Middle frontal gyrus (tissue), 1 donor: ENCODE results near the gene VPS25.
"Not testable (repeated sequence)": the region's sequence is repeated elsewhere in the genome, so short reads cannot be mapped to it uniquely, and the experiment has no call there.

ENCODE experiments used
- DNase-seq: peaks from one replicate; pipeline ENCODE4 v3.0.0-alpha.2; 2015; ENCODE audit warnings: low spot score; ENCODE audit errors: extremely low spot score

Gene VPS25

DNA sequence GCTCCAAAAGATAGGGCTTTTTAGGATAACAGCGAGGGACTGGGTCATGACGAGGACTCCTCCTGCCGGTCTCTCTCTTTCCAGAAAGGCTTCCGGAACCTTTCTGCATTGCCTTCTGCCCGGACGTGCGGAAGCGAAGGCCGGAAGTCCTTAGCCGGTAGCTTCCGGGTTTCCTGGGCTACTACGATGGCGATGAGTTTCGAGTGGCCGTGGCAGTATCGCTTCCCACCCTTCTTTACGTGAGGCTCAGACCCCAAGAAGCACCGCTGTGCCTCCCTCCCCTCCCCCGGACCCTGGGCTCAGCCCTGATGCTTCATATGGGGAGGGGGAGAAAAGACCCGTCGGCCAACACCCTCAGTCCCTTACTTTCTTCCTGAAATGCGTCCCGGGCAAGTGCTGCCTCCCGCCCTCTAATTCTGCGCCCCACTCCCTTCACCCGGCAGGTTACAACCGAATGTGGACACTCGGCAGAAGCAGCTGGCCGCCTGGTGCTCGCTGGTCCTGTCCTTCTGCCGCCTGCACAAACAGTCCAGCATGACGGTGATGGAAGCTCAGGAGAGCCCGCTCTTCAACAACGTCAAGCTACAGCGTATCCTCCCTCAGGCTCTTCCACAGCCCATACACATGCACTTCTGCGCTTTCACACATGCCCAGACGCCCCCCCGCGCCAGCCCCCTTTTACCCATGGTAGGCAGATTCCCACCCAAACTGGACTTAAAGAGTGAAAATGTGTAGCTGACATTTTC lies at the start of gene VPS25:
Gene VPS25 (plus strand): TSS at position 160 of the 746 bp plus-strand sequence. CDS start 27 bp downstream, at position 187.
- DNase-seq = peak; percentile 70

GRCh38 chr17:42723636-42724035 lies 49.6 kb upstream of the VPS25 start:
- DNase-seq = no peak

- no peak for DNase-seq
Measured at GRCh38 chr17:42725143-42725542, 48.1 kb upstream of the VPS25 start.

DNA sequence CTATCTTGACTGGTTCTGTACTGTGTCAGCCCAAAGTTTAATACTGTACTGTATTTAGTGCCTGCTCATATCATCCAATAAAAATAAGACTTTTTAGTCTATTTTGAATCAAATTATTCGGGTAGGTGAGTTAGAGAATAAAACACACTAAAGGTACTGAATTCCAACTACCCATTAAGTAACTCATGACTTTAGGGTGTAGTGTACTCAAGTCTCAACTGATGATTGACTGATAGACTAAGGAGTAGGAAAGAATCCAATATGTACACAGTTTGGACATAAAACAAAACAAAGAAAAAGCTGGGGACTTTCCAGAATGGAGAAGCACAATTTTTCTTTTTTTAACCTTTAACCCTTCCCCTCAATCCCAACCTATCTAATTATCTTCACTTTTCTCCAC lies 32.5 kb upstream of the VPS25 start:
- no peak for DNase-seq

- DNase-seq = not testable (repeated sequence)
Measured at GRCh38 chr17:42742916-42743315, 30.3 kb upstream of the VPS25 start.

- no peak for DNase-seq
Measured at GRCh38 chr17:42743595-42744282, 29.5 kb upstream of the VPS25 start.

- DNase-seq = no peak
Measured at GRCh38 chr17:42744283-42744805, 28.9 kb upstream of the VPS25 start.

DNA sequence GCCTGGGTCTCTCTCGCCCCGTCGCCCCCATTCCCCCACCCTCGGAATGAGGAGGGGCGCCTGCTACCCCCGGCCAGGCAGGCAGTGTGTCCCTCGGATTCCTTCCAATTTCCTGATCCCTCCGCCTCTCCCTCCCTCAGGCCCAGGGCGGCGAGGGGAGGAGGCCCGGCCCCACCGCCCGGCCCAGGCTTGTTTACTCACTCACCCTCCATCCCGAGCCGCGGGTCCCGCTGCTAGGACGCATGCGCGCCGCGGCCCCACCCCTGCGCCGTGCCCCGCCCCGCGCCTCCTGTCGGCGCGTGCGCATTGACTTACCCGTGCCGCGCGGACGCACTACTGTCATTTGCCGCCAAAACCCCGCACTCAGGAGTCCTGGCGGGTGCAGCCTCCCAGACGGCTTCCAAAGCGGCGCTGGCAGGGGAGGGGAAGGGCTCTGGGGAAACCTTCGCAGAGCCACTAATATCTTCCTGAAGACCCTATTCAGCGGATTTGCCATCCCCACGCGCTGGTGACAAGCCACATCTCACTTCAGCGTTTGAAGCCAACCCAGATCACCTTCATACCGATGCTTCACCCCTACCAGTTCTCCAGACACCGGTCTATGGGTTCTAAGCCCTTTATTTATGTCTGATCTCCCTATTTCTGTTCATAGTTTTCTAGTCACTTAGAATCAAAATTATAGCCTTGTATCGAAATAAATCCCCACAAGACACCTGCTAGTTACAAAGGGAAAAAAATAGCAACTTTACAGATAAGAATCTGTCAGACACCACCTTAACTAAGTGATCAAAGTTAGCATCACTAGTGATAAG lies 28.2 kb upstream of the VPS25 start, which contains the start of gene EZH1:
Gene EZH1 (minus strand): TSS at position 235 of the 812 bp plus-strand sequence. CDS start 16,099 bp downstream, outside the sequence.
- peak; percentile 91 for DNase-seq

- no peak for DNase-seq
Measured at GRCh38 chr17:42748202-42748907, 24.9 kb upstream of the VPS25 start.

- DNase-seq = no peak
Measured at GRCh38 chr17:42748908-42749798, 24.1 kb upstream of the VPS25 start.

DNA sequence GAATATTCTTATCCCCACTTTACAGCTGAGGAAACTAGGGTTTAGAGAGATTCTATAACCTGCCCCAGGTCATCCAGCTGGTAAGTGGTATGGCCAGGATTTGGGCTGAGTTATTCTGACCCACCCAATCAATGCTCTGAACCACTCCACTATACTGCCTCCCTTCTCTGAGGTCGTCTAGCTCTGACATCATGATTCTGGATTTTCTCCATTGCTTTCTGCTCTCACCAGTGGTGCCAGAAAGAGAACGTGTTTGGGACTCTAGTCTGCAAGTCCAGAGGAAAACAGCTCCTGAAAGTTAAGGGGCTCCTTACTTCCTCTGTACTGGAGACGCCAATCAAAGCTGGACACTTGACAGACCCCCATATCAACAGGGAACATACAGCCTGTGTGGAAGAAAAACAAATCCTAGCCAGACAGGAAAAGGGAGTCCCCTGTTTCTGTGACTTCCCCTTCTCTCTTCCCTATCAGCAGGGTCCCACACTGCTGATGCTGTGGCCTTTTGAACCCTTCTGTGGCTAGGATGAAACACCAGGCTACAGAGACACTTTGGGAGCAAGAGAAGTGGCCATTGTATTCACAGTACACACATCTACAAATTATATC lies 22.4 kb upstream of the VPS25 start:
- DNase-seq = no peak

DNA sequence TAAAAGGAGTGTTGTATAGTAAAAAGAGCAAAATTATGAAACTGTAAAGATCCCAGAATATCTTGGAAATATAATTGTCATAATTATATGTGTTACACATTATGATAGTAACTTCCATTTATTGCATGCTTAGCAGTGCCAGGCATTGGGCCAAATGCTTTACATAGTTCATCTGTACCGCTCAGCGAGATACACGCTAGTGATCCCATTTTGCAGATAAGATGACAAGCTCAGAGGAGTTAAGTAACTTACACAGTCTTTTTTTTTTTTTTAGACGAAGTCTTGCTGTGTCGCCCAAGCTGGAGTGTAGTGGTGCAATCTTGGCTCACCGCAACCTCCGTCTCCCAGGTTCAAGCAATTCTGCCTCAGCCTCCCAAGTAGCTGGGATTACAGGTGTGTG lies 21.6 kb upstream of the VPS25 start:
- no peak for DNase-seq

- DNase-seq = no peak
Measured at GRCh38 chr17:42754782-42755181, 18.5 kb upstream of the VPS25 start.

DNA sequence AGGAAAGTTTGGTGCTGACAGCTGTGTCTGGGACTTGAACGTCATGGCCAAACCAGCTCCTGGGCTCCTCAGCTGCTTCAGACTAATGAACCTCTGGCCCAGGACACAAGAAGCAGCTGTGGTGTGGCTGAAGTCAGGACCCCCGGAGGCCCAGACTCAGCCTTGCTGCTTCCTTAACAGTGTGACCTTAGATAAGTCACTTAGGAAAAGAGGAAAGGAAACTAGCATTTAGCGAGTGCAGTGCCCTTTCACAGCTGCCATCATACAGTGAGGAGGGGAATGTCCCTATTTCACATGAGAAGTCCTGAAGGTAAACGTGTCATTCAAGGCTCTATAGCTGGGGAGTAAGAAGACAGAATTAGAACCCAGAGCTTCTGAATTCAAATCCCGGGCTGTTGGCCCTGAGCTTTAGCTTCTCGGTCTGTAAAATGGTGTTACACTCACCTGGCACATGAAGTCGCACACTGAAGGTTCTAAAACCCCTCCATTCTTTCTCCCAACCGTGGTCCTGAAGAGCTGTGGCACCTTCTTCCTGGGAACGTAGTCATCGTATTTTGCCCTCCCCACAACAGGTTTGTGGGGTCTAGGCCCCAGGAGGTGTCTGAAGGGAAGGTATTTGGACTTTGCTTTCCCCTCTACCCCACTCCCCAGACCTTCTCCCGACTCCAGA lies 13.1 kb upstream of the VPS25 start:
- no peak for DNase-seq

DNA sequence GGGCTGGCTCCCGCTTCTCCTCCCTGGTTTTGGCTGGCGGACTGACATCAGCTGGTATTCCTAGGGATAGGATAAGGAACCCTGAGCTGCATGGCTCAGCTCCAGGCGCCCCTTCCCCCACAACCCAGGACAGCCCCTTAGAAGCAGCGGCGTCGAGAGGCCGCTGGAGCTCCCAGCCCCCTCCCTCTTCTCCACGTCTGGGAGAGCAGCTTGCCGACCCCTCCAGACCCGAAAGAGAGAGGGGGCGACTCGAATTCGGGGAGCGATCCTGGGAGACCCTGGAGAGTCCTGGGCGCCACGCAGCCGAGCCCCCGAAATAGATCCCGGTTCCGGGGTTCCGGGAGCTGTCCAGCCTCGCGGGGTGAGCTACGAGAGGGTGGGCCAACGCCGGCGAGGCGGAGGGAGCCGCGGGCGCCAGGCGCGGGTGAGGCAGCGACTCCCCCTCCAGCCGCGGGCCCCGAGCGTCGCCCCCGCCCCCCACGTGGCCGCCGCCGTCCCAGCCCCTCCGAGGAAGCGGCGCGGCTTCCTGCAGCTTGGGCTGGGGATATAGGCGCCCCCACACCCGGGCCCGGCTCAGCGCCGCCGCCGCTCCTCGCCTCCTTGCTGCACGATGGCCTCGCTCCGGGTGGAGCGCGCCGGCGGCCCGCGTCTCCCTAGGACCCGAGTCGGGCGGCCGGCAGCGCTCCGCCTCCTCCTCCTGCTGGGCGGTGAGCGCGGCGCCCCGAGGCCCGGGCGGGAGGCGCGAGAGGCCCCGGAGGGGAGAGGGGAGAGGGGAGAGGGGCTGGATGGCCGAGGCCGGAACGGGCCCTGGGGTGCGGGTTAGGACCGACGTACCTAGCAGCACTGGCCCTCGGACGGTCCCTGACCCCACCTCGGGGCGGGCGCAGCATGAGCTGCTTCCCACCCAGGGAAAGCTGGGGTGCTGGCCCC lies 12.3 kb upstream of the VPS25 start, which contains the start of gene RAMP2:
Gene RAMP2 (plus strand): TSS at position 576 of the 930 bp plus-strand sequence. CDS start 35 bp downstream, at position 611.
- no peak for DNase-seq

DNA sequence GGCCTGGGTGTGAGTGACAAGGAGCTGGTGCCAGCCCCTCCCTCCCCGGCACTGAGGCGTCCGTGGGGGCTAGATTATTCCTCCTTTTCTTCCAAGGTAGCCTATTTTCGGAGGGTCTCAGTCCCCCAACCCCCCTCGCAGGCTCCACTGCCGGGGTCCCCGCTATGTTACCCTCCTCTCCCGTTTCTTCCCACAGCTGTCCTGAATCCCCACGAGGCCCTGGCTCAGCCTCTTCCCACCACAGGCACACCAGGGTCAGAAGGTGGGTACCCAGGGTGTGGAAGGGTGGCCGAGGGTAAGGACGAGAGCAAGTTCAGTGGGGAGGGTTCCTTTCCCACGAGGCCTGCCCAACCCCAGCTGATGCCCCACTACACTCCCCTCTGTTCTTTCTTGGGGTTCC lies 11.6 kb upstream of the VPS25 start:
- DNase-seq = no peak

GRCh38 chr17:42766124-42766523 lies 7.1 kb upstream of the VPS25 start:
- no peak for DNase-seq

- no peak for DNase-seq
Measured at GRCh38 chr17:42767512-42767911, 5.7 kb upstream of the VPS25 start.
